GM12878 (cell line): Measurements from ENCODE around the gene PIK3R3. TPM values are rescaled to one million over a fixed set of nuclear protein-coding genes. Genes with fewer than 3 reads are reported as not detected.

ENCODE experiments used
- ATAC-seq: fragments of 200-7000 bp; cut with Tn5 transposase; 3 replicates; pipeline ENCODE4 v1.9.1; 2020; ENCODE audit warnings: mild to moderate bottlenecking, moderate library complexity
- BruUV-seq: library from RNA; stranded (reverse); fragments of 400-500 nt; replicated peaks from 2 replicates; lab custom pipeline; 2021; lab: Mats Ljungman, UMichigan
- CTCF ChIA-PET: fragments of 300-600 bp; sonication (Branson Sonifier 250); formaldehyde crosslinking; extraction: SDS; loops from one replicate; lab custom pipeline; 2021; ENCODE audit warnings: inconsistent platforms; lab: Yijun Ruan, JAX
- POLR2A ChIA-PET: fragments of 350-600 bp; formaldehyde crosslinking; extraction: SDS; loops from one replicate; lab custom pipeline; 2021; ENCODE audit warnings: inconsistent platforms; lab: Charles Lee
- RAD21 ChIA-PET: fragments of 300-600 bp; sonication (Branson Sonifier 250); formaldehyde crosslinking; loops from one replicate; lab custom pipeline; 2023; ENCODE audit warnings: antibody characterized with exemption; ENCODE audit not compliant: unreplicated experiment; lab: Charles Lee
- SMC1A ChIA-PET: fragments of 300-600 bp; sonication (Branson Sonifier 250); formaldehyde crosslinking; loops from one replicate; lab custom pipeline; 2023; ENCODE audit not compliant: unreplicated experiment, uncharacterized antibody; lab: Charles Lee
- DNase-seq: peaks from one replicate; pipeline ENCODE4 v3.0.0-alpha.2; 2011; ENCODE audit warnings: low read depth, low spot score
- FAIRE-seq: peaks from 3 replicates; lab custom pipeline; 2011; peaks lifted over from hg19 to GRCh38; lab: Jason Lieb, UNC
- H2AFZ ChIP-seq: 2 replicates; pipeline ENCODE4 v1.6.0; 2011; ENCODE audit warnings: low read depth, low read length, control low read depth; ENCODE audit not compliant: control insufficient read depth
- H3K27ac ChIP-seq: 2 replicates; pipeline ENCODE4 v1.5.1; 2011; ENCODE audit warnings: control low read depth; ENCODE audit not compliant: control insufficient read depth, insufficient read depth
- H3K27me3 ChIP-seq, 2 experiments: replicated peaks in 1 of 2; 2 replicates each; pipeline versions ENCODE4 v1.6.0 to v1.6.1; 2011; ENCODE audit warnings: low read length in 1 of 2; ENCODE audit not compliant: control insufficient read depth in 2 of 2, insufficient read depth in 2 of 2
- H3K36me3 ChIP-seq, 2 experiments: 2 replicates each; pipeline ENCODE4 v1.5.1; 2011; ENCODE audit warnings: low read length in 1 of 2; ENCODE audit not compliant: control insufficient read depth in 2 of 2, insufficient read depth in 2 of 2
- H3K4me1 ChIP-seq: 2 replicates; pipeline ENCODE4 v1.6.1; 2011; ENCODE audit warnings: mild to moderate bottlenecking, low read length, moderate library complexity, mixed read lengths; ENCODE audit not compliant: control insufficient read depth, insufficient read depth
- H3K4me2 ChIP-seq: 2 replicates; pipeline ENCODE4 v1.6.0; 2011; ENCODE audit warnings: control low read depth; ENCODE audit not compliant: control insufficient read depth, insufficient read depth
- H3K4me3 ChIP-seq: fragments of 200-600 bp; sonication (generic); 2 replicates; pipeline ENCODE4 v1.5.1; 2016
- H3K79me2 ChIP-seq: 2 replicates; pipeline ENCODE4 v1.6.0; 2011; ENCODE audit warnings: low read length; ENCODE audit not compliant: control insufficient read depth, insufficient read depth
- H3K9ac ChIP-seq: 2 replicates; pipeline ENCODE4 v1.8.0; 2011; ENCODE audit warnings: low read length, control low read depth, mixed read lengths; ENCODE audit not compliant: control insufficient read depth, insufficient read depth
- H3K9me3 ChIP-seq: replicated peaks from 3 replicates; pipeline ENCODE4 v1.5.1; 2011; ENCODE audit warnings: mild to moderate bottlenecking, low read length; ENCODE audit not compliant: control insufficient read depth, insufficient read depth
- H4K20me1 ChIP-seq: 2 replicates; pipeline ENCODE4 v1.6.0; 2011; ENCODE audit not compliant: control insufficient read depth, insufficient read depth
- BCL11A ChIP-seq: IDR thresholded peaks from 2 replicates; pipeline ENCODE4 v1.6.1; 2011; ENCODE audit warnings: low read depth, low read length
- ESRRA ChIP-seq: IDR thresholded peaks from 2 replicates; pipeline ENCODE4 v1.6.1; 2012; ENCODE audit warnings: mild to moderate bottlenecking, low read length, improper control_type of control experiment
- JUNB ChIP-seq: IDR thresholded peaks from 2 replicates; pipeline ENCODE4 v1.6.1; 2016; ENCODE audit warnings: antibody characterized with exemption, mild to moderate bottlenecking
- NFXL1 ChIP-seq: fragments of 450-650 bp; IDR thresholded peaks from 2 replicates; pipeline ENCODE4 v1.6.1; 2017; ENCODE audit warnings: antibody characterized with exemption, mild to moderate bottlenecking, borderline replicate concordance
- NFYB ChIP-seq: IDR thresholded peaks from 2 replicates; pipeline ENCODE4 v1.6.1; 2011; ENCODE audit warnings: low read depth, mild to moderate bottlenecking, low read length, improper control_type of control experiment, moderate library complexity; ENCODE audit not compliant: insufficient read depth
- NR2C2 ChIP-seq: IDR thresholded peaks from 2 replicates; pipeline ENCODE4 v1.6.1; 2011; ENCODE audit warnings: borderline replicate concordance, low read depth; ENCODE audit not compliant: control insufficient read depth, insufficient read length
- PAX5 ChIP-seq: IDR thresholded peaks from 2 replicates; pipeline ENCODE4 v1.6.1; 2011; ENCODE audit warnings: low read depth, low read length, borderline replicate concordance
- POU2F2 ChIP-seq: IDR thresholded peaks from 3 replicates; pipeline ENCODE4 v1.6.1; 2011; ENCODE audit warnings: low read depth, mild to moderate bottlenecking, low read length, borderline replicate concordance
- RAD51 ChIP-seq: fragments of 450-650 bp; IDR thresholded peaks from 2 replicates; pipeline ENCODE4 v1.6.1; 2016; ENCODE audit warnings: moderate library complexity, mild to moderate bottlenecking, inconsistent platforms
- SUPT20H ChIP-seq: IDR thresholded peaks from 2 replicates; pipeline ENCODE4 v1.6.1; 2011; ENCODE audit warnings: low read depth, mild to moderate bottlenecking, low read length, moderate library complexity, borderline replicate concordance; ENCODE audit not compliant: control insufficient read depth
- SUZ12 ChIP-seq: fragments of 200-600 bp; sonication (generic); IDR thresholded peaks from one replicate; pipeline ENCODE4 v1.6.1; 2018; ENCODE audit warnings: antibody characterized with exemption, mild to moderate bottlenecking; ENCODE audit not compliant: unreplicated experiment
- TBL1XR1 ChIP-seq: IDR thresholded peaks from 2 replicates; pipeline ENCODE4 v1.6.1; 2012; ENCODE audit warnings: low read depth, low read length, improper control_type of control experiment
- in situ Hi-C: fragments of 300-500 bp; cut with MboI; formaldehyde crosslinking; loops from 9 replicates; pipeline ENCODE4 v1.14.3; 2018; ENCODE audit warnings: mixed read lengths
- intact Hi-C: fragments of 100-400 bp; cut with micrococcal nuclease; formaldehyde crosslinking; loops from one replicate; pipeline ENCODE4 v1.14.2; 2022; ENCODE audit not compliant: unreplicated experiment
- polyA plus RNA-seq, 11 experiments: library from polyadenylated mRNA; depleted of rRNA in 4 of 11; unstranded in 6 of 11; stranded (reverse) in 5 of 11; fragments of >200 nt; fragmentation: Nextera tagmentation in 4 of 11; fragmentation: Illumina TruSeq in 1 of 11; extraction: Ambion mirVana in 4 of 11; extraction: Trizol in 1 of 11; gene quantifications; 1 replicate in 1 of 11; 2 replicates in 10 of 11; pipeline versions ENCODE4 v1.2.1 to v1.2.3, GENCODE V29; 2011 to 2016; ENCODE audit warnings: inconsistent platforms in 2 of 11, missing spikeins in 2 of 11, low read depth in 1 of 11
- total RNA-seq, 4 experiments: library from RNA; depleted of rRNA in 3 of 4; stranded (reverse); fragments of >200 nt in 3 of 4; fragmentation: Illumina TruSeq in 1 of 4; extraction: Trizol in 1 of 4; gene quantifications; 2 replicates each; pipeline versions ENCODE4 v1.2.1 to v1.2.3, GENCODE V29; 2013 to 2021
- TF ChIP-seq, protein P1 (sequence below): fragments of 450-650 bp; IDR thresholded peaks from 2 replicates; pipeline ENCODE4 v1.6.1; 2016; ENCODE audit warnings: mild to moderate bottlenecking
- TF ChIP-seq, protein P2 (sequence below): IDR thresholded peaks from 2 replicates; pipeline ENCODE4 v1.6.1; 2011; ENCODE audit warnings: low read depth, low read length, improper control_type of control experiment, borderline replicate concordance
- TF ChIP-seq, protein P3 (sequence below): fragments of 450-650 bp; formaldehyde crosslinking; IDR thresholded peaks from 2 replicates; pipeline ENCODE4 v1.4.0; 2020; ENCODE audit warnings: mild to moderate bottlenecking, moderate library complexity
- TF ChIP-seq, protein P4 (sequence below): IDR thresholded peaks from 2 replicates; pipeline ENCODE4 v1.6.1; 2012; ENCODE audit warnings: low read depth, low read length, improper control_type of control experiment
- TF ChIP-seq, protein P5 (sequence below): IDR thresholded peaks from 2 replicates; pipeline ENCODE4 v1.6.1; 2011; ENCODE audit warnings: mild to moderate bottlenecking, low read depth, low read length, moderate library complexity; ENCODE audit not compliant: insufficient replicate concordance

Gene PIK3R3
- total and polyA plus RNA-seq, 10 of the 15 experiments (the other 5 are each of a cell fraction or from before 2014, with no cell fraction given): 4.8 to 27.0 (median 19.8) TPM

DNA sequence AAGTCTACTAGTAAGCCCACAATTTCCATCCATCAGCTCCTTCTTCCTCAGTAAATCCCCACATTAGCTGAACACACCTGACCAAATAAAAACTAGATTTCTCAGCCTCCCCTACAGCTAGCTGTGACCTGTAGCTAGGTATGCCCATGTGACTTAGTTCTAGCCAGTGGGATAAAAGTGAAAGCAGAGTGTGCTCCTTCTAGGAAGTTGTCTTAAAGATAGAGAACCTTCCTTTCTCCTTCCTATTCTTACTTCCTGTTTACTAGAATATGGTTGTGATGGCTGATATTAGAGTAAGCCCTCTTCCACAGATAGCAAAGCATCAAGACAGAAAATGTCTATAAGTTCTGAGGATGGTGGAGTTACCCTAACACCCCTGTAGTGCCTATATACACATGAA lies 67.0 kb downstream of the PIK3R3 start:
- Histone ChIP-seq H3K9ac (no peak overlapping the region), H3K4me2 (no peak overlapping the region), H3K27ac (no peak overlapping the region), H3K79me2 (no peaks in the 10 kb centered on the region), H4K20me1 (no peaks in the 10 kb centered on the region), H2AFZ (peak overlapping the region; percentile 35), H3K36me3 (peaks cover 3 to 14% of the 10 kb centered on the region in 2 experiments), H3K4me3 (no peak overlapping the region), H3K9me3 (no peaks in the 10 kb centered on the region), H3K4me1 (peaks cover 9% of the 10 kb centered on the region), H3K27me3 (no peaks in the 10 kb centered on the region)
- ChIA-PET CTCF (interaction anchor here (1.0 to 1.5 kb wide), 5 partner anchors 10 to 158 kb away, joined by 3 to 10 read pairs (median 5); no protein-coding TSS in a partner anchor), POLR2A (interaction anchor here (0.7 to 1.6 kb wide), 3 partner anchors 24 to 67 kb away, joined by 3 to 5 read pairs (median 3); partner anchors contain the start of gene PIK3R3), RAD21 (interaction anchor here (0.9 to 4.0 kb wide), 7 partner anchors 19 to 95 kb away, joined by 3 to 20 read pairs (median 5); no protein-coding TSS in a partner anchor), SMC1A (interaction anchor here (0.7 to 6.3 kb wide), 11 partner anchors 9 to 118 kb away, joined by 3 to 43 read pairs (median 5); partner anchors contain the start of gene PIK3R3)
- ATAC-seq (peak; percentile 65), FAIRE-seq (peak; percentile 44), DNase-seq (no peak)
- BruUV-seq: no TSS peak
- intact Hi-C loops: no loop called here
- in situ Hi-C loops: no loop called here
- TF ChIP-seq SUPT20H: no peak
- TF ChIP-seq, protein P1, sequence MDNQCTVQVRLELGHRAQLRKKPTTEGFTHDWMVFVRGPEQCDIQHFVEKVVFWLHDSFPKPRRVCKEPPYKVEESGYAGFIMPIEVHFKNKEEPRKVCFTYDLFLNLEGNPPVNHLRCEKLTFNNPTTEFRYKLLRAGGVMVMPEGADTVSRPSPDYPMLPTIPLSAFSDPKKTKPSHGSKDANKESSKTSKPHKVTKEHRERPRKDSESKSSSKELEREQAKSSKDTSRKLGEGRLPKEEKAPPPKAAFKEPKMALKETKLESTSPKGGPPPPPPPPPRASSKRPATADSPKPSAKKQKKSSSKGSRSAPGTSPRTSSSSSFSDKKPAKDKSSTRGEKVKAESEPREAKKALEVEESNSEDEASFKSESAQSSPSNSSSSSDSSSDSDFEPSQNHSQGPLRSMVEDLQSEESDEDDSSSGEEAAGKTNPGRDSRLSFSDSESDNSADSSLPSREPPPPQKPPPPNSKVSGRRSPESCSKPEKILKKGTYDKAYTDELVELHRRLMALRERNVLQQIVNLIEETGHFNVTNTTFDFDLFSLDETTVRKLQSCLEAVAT: no peak
- peak; percentile 87 for TF ChIP-seq RAD51
- no peak for TF ChIP-seq POU2F2
- TF ChIP-seq, protein P2, sequence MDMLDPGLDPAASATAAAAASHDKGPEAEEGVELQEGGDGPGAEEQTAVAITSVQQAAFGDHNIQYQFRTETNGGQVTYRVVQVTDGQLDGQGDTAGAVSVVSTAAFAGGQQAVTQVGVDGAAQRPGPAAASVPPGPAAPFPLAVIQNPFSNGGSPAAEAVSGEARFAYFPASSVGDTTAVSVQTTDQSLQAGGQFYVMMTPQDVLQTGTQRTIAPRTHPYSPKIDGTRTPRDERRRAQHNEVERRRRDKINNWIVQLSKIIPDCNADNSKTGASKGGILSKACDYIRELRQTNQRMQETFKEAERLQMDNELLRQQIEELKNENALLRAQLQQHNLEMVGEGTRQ: peak; percentile 47; the same call in 1 of the 2 replicates
- no peak for TF ChIP-seq JUNB
- peak; percentile 83 for TF ChIP-seq NFYB
- TF ChIP-seq PAX5: no peak
- TF ChIP-seq, protein P3, sequence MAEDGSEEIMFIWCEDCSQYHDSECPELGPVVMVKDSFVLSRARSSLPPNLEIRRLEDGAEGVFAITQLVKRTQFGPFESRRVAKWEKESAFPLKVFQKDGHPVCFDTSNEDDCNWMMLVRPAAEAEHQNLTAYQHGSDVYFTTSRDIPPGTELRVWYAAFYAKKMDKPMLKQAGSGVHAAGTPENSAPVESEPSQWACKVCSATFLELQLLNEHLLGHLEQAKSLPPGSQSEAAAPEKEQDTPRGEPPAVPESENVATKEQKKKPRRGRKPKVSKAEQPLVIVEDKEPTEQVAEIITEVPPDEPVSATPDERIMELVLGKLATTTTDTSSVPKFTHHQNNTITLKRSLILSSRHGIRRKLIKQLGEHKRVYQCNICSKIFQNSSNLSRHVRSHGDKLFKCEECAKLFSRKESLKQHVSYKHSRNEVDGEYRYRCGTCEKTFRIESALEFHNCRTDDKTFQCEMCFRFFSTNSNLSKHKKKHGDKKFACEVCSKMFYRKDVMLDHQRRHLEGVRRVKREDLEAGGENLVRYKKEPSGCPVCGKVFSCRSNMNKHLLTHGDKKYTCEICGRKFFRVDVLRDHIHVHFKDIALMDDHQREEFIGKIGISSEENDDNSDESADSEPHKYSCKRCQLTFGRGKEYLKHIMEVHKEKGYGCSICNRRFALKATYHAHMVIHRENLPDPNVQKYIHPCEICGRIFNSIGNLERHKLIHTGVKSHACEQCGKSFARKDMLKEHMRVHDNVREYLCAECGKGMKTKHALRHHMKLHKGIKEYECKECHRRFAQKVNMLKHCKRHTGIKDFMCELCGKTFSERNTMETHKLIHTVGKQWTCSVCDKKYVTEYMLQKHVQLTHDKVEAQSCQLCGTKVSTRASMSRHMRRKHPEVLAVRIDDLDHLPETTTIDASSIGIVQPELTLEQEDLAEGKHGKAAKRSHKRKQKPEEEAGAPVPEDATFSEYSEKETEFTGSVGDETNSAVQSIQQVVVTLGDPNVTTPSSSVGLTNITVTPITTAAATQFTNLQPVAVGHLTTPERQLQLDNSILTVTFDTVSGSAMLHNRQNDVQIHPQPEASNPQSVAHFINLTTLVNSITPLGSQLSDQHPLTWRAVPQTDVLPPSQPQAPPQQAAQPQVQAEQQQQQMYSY (CRISPR knock-in tag): no peak
- TF ChIP-seq SUZ12: no peak
- TF ChIP-seq NFXL1: no peak
- TF ChIP-seq TBL1XR1: no peak
- TF ChIP-seq, protein P4, sequence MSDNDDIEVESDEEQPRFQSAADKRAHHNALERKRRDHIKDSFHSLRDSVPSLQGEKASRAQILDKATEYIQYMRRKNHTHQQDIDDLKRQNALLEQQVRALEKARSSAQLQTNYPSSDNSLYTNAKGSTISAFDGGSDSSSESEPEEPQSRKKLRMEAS: no peak
- no peak for TF ChIP-seq NR2C2
- TF ChIP-seq BCL11A: no peak
- TF ChIP-seq ESRRA: no peak
- TF ChIP-seq, protein P5, sequence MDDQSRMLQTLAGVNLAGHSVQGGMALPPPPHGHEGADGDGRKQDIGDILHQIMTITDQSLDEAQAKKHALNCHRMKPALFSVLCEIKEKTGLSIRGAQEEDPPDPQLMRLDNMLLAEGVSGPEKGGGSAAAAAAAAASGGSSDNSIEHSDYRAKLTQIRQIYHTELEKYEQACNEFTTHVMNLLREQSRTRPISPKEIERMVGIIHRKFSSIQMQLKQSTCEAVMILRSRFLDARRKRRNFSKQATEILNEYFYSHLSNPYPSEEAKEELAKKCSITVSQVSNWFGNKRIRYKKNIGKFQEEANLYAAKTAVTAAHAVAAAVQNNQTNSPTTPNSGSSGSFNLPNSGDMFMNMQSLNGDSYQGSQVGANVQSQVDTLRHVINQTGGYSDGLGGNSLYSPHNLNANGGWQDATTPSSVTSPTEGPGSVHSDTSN: no peak
